Kidney (tissue), 14 donors: ENCODE data around the gene MUC5AC. TPM values are rescaled to one million over a fixed set of nuclear protein-coding genes. Genes with fewer than 3 reads are reported as not detected.

Experiments
- DNase-seq, 5 donors: peaks; one replicate each; pipeline ENCODE4 v3.0.0-alpha.2; 2013 to 2020
- FAIRE-seq: peaks from 2 replicates; lab custom pipeline; 2012; peaks lifted over from hg19 to GRCh38; lab: Jason Lieb, UNC
- H3K27ac ChIP-seq, 2 donors: one replicate each; pipeline ENCODE4 v1.7.0; 2013; ENCODE audit warnings: low read depth in 2 of 2, low read length in 2 of 2, inconsistent platforms in 1 of 2
- H3K27me3 ChIP-seq: one replicate; pipeline ENCODE4 v1.7.1; 2013; ENCODE audit warnings: low read length, inconsistent platforms; ENCODE audit not compliant: control insufficient read depth, insufficient read depth
- H3K36me3 ChIP-seq, 3 donors: one replicate each; pipeline versions ENCODE4 v1.7.0 to v1.7.1; 2013; ENCODE audit warnings: low read length in 3 of 3, control low read depth in 1 of 3, inconsistent platforms in 1 of 3; ENCODE audit not compliant: insufficient read depth in 3 of 3, control insufficient read depth in 2 of 3
- H3K4me1 ChIP-seq, 3 donors: one replicate each; pipeline versions ENCODE4 v1.7.0 to v1.7.1; 2013; ENCODE audit warnings: low read length in 3 of 3, inconsistent platforms in 1 of 3, low read depth in 1 of 3; ENCODE audit not compliant: control insufficient read depth in 2 of 3, insufficient read depth in 2 of 3
- H3K4me3 ChIP-seq, 3 donors: one replicate each; pipeline versions ENCODE4 v1.7.0 to v1.8.1; 2013; ENCODE audit warnings: low read length in 3 of 3, control low read depth in 1 of 3, inconsistent platforms in 1 of 3
- H3K9ac ChIP-seq, 3 donors: one replicate each; pipeline versions ENCODE4 v1.7.0 to v1.7.1; 2013; ENCODE audit warnings: low read length in 3 of 3, control low read depth in 1 of 3, inconsistent platforms in 1 of 3
- H3K9me3 ChIP-seq, 3 donors: one replicate each; pipeline versions ENCODE4 v1.7.0 to v1.7.1; 2013; ENCODE audit warnings: low read length in 3 of 3, control low read depth in 1 of 3, inconsistent platforms in 1 of 3; ENCODE audit not compliant: control insufficient read depth in 2 of 3, insufficient read depth in 1 of 3
- intact Hi-C: fragments of 100-400 bp; cut with DNase I; formaldehyde crosslinking; loops from one replicate; pipeline ENCODE4 v1.11.1; 2022
- polyA plus RNA-seq: library from polyadenylated mRNA; stranded (reverse); fragments of 350-450 nt; fragmentation: Illumina TruSeq; extraction: RNeasy Lipid Tissue Mini Kit (QIAGEN cat#74804); gene quantifications from one replicate; pipeline ENCODE4 v1.2.3, GENCODE V29; 2014; ENCODE audit warnings: low read depth, low replicate concordance; ENCODE audit not compliant: insufficient read depth
- total RNA-seq: library from RNA; stranded (reverse); fragmentation: NEBNext Ultra II Directional; extraction: Animal tissue kit (Norgen Biotek cat#: 25700); gene quantifications from one replicate; pipeline ENCODE4 v1.2.1, GENCODE V29; 2021
- TF ChIP-seq, protein P1 (sequence below): IDR thresholded peaks from 3 replicates; pipeline ENCODE4 v1.5.1; 2012; ENCODE audit warnings: mild to moderate bottlenecking, moderate library complexity, borderline replicate concordance; ENCODE audit not compliant: insufficient read depth; ENCODE audit errors: extremely low read depth
- donor health status: control.
- donor health status: control.
- donor health status: control.
- donor health status: control.
- donor health status: control.
- donor health status: DM: yes; HTN: yes; CAD: no.
- donor health status: Normal renal cell carcinoma (clear cell type).

MUC5AC gene
- total and polyA plus RNA-seq, 2 donors from 2014 or later, result 0.03 TPM; not detected in 1

- H3K36me3 ChIP-seq, result no peaks in the 10 kb centered on the region
- intact Hi-C loops, result no loop called here
- no peak overlapping the region for H3K27ac ChIP-seq
- H3K9ac ChIP-seq, result no peak overlapping the region
- peak in 2 of 5 donors; percentile 36 to 54 for DNase-seq
- no peak overlapping the region for H3K4me3 ChIP-seq
- no peaks in the 10 kb centered on the region for H3K9me3 ChIP-seq
- FAIRE-seq, result no peak
- H3K27me3 ChIP-seq, result no peaks in the 10 kb centered on the region
- TF ChIP-seq, protein P1, sequence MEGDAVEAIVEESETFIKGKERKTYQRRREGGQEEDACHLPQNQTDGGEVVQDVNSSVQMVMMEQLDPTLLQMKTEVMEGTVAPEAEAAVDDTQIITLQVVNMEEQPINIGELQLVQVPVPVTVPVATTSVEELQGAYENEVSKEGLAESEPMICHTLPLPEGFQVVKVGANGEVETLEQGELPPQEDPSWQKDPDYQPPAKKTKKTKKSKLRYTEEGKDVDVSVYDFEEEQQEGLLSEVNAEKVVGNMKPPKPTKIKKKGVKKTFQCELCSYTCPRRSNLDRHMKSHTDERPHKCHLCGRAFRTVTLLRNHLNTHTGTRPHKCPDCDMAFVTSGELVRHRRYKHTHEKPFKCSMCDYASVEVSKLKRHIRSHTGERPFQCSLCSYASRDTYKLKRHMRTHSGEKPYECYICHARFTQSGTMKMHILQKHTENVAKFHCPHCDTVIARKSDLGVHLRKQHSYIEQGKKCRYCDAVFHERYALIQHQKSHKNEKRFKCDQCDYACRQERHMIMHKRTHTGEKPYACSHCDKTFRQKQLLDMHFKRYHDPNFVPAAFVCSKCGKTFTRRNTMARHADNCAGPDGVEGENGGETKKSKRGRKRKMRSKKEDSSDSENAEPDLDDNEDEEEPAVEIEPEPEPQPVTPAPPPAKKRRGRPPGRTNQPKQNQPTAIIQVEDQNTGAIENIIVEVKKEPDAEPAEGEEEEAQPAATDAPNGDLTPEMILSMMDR, result no peak
- no peaks in the 10 kb centered on the region for H3K4me1 ChIP-seq
These were observed 63.4 kb downstream of the MUC5AC start for GRCh38 chr11:1220941-1221721.

GRCh38 chr11:1221848-1222311 is 64.1 kb downstream of the MUC5AC start:
- H3K36me3 ChIP-seq, result no peaks in the 10 kb centered on the region
- H3K9ac ChIP-seq, result no peak overlapping the region
- H3K27ac ChIP-seq, result no peak overlapping the region
- TF ChIP-seq, protein P1, result no peak
- intact Hi-C loops, result no loop called here
- no peak overlapping the region for H3K4me3 ChIP-seq
- FAIRE-seq (no peak), DNase-seq (peak in 2 of 5 donors; percentile 36 to 64)
- no peaks in the 10 kb centered on the region for H3K27me3 ChIP-seq
- H3K4me1 ChIP-seq, result no peaks in the 10 kb centered on the region
- no peaks in the 10 kb centered on the region for H3K9me3 ChIP-seq

- no peaks in the 10 kb centered on the region for H3K36me3 ChIP-seq
- TF ChIP-seq, protein P1, result no peak
- no peaks in the 10 kb centered on the region for H3K4me1 ChIP-seq
- no peaks in the 10 kb centered on the region for H3K27me3 ChIP-seq
- no peak within 1 kb of the TSS for H3K4me3 ChIP-seq
- DNase-seq (peak in 2 of 5 donors; percentile 43 to 64), FAIRE-seq (no peak)
- H3K27ac ChIP-seq, result no peak within 1 kb of the TSS
- H3K9ac ChIP-seq, result no peak within 1 kb of the TSS
- no peaks in the 10 kb centered on the region for H3K9me3 ChIP-seq
- intact Hi-C loops, result no loop called here
These were observed 65.0 kb downstream of the MUC5AC start, which contains the start of gene MUC5B for GRCh38 chr11:1222491-1223345. TSS of gene MUC5B (plus strand) at chr11:1223066. CDS start at chr11:1223124, 58 bp downstream.
